Stimulated activated CD8-positive, alpha-beta memory T cell treated with anti-CD3 and anti-CD28 coated beads, Interleukin-15, amount 100 ng/mL, for 48 hours (primary cell): ENCODE results near the gene IL1R1.
A peak's percentile ranks its signal among the peaks of the same experiment; 100 is the strongest.
"Not testable (repeated sequence)": the region's sequence is repeated elsewhere in the genome, so short reads cannot be mapped to it uniquely, and the experiment has no call there.

Source experiments
- DNase-seq, 2 donors: peaks; one replicate each; pipeline ENCODE4 v3.0.0-alpha.2; 2020; ENCODE audit warnings: low read depth in 2 of 2

The IL1R1 gene

GRCh38 chr2:102111823-102112222 lies 30.7 kb upstream of the IL1R1 start:
- DNase-seq, result no peak

DNA sequence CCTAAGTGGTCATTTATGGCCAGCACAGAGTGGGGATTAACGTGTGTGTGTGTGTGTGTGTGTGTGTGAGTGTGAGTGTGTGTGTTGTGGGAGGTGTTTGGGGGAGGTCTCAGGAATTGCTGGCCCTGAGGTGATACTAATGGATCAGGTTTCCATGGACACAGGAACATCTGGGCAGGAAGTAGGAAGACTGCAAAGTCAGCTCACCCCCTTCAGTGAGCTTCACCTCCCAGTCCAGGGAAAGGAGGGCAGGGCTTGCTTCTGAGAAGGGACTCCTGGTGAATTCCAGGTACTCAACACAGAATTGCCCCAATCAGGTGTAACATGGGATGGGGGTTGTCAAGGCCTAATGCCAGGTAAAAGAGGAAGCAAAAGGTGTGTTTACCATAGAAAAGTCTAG lies 30.3 kb upstream of the IL1R1 start:
- DNase-seq, result no peak

GRCh38 chr2:102112692-102113665 lies 29.6 kb upstream of the IL1R1 start:
- no peak for DNase-seq

- DNase-seq, result no peak
Measured at GRCh38 chr2:102114290-102114721, 28.2 kb upstream of the IL1R1 start.

DNA sequence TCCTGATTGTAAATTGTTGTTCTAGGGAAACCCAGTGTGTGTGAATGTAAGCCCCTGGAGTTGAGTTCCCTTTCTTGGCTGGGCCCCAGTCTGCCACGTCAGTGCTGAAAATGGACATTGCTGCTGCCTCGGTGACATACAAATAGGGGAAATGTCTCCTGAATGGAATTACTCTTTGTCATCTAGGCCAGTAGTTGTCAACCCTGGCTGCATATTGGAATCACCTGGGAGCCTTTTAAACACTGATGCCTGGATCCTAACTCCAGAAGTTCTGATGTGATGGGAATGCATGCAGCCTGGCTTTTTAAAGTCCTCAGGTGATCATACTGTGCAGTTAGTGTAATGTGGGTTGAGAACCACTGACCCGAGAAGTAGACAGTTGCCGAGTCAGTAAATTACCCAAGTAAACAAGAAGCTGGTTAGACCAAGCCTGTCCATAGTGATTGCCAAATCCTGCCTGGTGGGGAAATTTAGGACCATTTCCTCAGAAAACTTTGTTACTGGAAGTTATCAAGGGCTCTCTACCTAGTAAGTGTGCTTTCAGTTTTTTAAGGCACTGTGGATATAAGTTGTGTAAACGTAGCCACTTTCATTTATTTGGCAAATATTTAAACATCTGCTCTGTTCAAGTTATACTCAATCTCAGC lies 27.6 kb upstream of the IL1R1 start:
- DNase-seq, result no peak

DNA sequence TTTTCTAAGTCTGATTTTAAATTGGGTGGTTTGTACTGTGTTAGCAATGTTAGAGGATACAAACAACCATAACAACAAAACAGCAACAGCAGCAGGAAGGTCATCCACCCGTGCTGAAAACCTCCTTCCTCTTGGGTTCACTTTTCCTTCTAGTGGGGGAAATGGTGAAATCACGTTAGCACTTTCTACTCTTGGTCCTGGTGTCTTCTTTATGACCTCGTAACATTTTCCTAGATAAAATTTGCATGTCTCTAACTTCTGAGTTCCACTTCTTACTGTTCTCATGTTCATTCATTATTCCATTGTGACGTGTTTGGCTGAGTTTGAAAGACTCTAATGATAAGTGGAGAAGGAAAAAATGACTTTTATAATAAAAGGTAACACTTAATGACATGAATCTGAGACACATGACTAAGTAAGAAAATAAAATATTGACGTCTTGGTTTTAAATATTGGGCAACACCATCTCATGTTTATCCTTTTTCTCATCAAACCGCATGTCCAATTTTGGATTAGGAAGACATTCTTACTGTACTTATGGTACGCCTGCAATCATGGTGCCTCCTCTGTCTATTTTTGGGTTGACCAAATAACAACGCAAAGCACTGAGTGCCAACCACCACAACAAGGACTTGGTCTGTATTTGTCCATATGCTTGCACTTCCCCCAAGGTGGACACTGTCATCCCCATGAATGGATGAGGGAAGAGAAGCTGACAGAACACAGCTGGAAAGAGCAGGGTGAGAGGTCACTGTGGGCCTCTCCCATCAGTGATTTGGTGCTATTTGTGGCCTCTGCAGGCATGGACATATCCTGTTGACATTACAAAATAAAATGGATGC lies 25.7 kb upstream of the IL1R1 start:
- DNase-seq, result no peak

GRCh38 chr2:102117472-102117858 lies 25.1 kb upstream of the IL1R1 start:
- no peak for DNase-seq

DNA sequence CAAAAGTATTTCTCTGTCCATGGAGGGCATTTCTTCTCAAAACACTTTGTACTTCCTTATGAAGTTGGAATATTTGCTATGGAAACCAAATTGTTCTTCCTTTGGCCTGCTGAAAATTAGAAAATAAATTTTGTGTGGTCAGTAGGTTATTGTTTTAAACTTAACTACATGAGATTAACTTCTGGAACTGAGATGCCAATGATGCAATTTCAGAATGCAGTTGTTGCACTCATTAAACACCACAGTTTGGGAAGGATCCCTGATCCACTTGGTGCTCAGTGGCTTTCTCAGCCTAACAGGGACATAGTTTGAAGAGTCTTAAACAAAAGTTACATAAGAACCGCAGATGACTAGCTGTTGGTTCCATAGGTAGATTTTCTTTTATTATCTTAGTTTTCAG lies 23.3 kb upstream of the IL1R1 start:
- no peak for DNase-seq

DNA sequence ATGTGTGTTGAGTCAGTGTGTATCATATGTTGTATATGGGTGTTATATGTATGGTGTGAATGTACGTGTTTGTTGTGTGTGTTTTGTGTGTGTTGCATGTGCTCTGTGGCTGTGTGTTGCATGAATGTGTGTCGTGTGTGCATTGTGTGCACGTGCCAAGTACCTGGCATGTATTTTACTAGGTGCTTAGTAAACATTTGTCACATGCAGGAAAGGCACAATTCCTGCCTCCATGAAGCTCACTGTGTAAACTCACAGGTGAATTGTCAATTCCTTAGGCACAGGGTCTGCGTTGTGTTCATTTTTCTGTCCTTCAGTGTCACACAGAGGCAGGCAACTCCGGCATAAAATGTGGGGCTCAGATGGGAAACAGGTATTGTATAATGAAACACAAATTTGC lies 22.3 kb upstream of the IL1R1 start:
- no peak for DNase-seq

DNA sequence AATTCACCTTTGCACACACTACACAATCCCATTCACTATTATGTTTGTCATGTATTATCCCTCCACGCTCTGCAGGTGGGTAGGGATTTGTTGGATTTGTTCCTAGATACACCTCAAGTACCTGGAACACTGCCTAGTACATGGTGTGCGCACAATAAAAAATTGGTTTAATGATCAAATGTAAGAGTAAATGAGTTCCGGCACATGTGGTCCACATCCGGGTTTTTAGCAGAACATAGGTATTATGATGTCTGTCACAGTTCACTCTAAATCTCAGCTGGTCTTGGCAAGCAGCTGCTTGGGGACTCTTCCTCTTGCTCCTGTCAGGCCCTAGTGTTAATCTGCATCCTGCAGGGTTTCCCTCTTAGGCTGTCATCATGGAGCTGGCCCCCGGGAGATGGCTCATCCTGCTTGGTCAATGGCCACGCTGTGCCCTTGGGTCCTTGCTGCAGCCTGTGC lies 21.8 kb upstream of the IL1R1 start:
- no peak for DNase-seq

DNA sequence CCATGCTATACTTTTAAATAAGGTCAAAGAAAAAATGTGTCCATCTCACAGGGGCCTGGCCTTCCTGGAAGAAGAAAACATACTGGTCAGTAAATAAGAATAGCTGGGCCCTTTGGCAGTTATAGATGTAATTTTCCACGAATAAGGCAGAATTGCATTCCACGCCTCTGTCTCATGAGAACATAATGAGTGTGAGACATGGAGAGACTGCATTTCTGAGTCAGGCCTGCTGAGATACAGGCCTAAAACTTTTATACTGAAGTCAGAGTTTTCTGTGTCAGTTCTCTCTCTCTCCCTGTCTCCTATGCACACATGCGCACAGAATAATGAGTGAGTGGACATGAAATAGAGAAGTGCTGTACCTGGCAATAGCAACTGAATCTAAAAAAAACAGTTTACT lies 20.4 kb upstream of the IL1R1 start:
- DNase-seq, result no peak

DNA sequence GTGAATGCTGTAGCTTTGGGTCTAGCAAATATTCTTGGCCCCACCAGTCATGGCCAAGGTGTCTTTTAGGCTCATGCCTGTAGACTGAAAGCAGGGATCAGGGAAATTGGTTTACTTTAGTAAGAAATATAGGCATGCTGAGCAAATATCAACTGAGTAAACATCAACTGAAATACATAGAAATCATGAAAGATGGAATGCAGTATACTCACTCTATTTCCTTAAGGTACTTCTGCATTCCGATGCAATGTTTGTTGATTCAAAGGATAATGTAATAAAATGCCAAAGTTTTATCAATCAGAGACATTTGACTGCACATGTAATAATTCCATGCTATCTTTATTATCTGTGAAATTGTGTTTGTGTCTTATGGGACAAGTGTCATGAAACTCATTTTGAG lies 19.6 kb upstream of the IL1R1 start:
- DNase-seq, result no peak

DNA sequence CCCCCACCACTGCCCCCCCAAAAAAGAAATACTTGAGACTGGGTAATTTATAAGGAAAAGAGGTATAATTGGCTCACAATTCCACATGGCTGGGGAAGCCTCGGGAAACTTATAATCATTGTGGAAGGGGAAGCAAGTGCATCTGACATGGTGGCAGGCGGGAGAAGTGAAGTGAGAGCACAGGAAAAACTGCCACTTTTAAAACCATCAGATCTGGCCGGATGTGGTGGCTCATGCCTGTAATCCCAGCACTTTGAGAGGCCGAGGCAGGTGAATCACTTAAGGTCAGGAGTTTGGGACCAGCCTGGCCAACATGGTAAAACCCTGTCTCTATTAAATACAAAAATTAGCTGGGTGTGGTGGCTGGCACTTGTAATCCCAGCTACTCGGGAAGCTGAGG lies 18.1 kb upstream of the IL1R1 start:
- DNase-seq, result not testable (repeated sequence)

DNA sequence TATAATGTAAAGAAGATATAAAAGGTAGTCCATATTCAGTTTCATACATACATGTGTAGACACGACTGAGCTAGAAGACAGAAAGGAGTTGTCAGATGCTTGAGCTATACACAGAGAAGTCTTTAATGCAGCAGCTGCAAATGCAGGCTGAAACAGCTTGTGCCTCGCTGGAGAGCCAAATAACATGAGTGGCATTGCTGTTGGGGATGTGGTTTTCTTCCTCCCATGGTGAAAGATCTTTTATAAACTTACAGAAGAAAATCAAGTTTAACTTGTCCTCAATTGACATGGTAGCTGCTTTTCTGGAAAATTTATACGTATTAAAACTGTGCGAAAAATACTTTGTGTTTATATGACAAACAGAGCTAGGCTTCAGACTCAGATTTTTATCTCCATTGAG lies 16.4 kb upstream of the IL1R1 start:
- no peak for DNase-seq

- no peak for DNase-seq
Measured at GRCh38 chr2:102126660-102127059, 15.9 kb upstream of the IL1R1 start.

GRCh38 chr2:102129082-102129481 lies 13.5 kb upstream of the IL1R1 start:
- no peak for DNase-seq

DNA sequence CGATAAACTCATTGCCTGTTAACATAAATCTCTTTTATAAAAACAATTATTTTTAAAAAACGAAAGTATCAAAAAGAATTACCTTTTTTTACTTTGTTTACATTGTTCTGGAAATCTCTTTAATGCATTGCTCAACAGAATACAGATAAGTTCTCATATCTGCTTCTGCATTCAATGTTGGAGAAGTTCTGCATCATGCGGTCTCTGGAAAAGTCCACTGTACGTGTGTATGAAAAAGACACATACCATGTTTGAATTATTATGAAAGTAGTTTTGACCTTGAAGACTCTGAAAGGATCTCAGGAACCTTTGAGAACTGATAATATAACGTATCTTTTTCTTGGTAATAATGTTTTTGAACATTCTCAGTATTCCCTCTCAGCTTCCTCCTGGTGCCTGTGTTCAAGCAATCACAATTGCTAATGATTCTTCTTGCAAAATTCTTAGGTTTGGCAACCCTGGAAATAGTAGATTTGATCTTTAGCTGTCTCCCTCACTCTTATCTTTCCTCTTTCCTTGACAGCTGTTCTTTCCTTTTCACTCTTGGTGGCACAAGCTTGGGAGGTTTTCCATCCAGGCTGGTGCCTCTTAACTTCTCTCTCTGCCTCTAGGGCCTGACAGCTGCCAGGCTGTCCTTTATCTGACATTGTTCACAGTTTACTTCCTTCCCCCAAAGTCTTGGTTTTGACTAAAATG lies 12.4 kb upstream of the IL1R1 start:
- no peak for DNase-seq

- no peak for DNase-seq
Measured at GRCh38 chr2:102130647-102130991, 11.9 kb upstream of the IL1R1 start.

DNA sequence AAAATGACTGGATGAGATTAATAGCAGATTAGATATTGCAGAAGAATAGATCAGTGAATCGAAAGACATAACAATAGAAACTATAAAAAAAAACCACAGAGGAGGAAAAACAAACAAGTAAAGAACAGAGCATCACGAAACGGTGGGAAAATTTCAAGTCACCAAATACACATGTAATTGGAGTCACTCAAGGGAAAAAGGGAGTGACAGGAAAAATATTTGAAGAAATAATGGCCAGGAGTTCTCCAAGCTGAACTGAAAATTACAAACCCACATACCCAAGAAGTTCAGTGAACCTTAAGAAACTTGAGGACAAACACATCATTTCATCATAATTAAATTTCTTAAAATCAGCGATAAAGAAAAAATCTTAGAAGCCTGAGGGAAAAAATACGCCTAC lies 11.0 kb upstream of the IL1R1 start:
- no peak for DNase-seq

GRCh38 chr2:102137138-102137537 lies 5.4 kb upstream of the IL1R1 start:
- peak in 1 of 2 donors; percentile 32 for DNase-seq

- no peak for DNase-seq
Measured at GRCh38 chr2:102138331-102138730, 4.2 kb upstream of the IL1R1 start.

DNA sequence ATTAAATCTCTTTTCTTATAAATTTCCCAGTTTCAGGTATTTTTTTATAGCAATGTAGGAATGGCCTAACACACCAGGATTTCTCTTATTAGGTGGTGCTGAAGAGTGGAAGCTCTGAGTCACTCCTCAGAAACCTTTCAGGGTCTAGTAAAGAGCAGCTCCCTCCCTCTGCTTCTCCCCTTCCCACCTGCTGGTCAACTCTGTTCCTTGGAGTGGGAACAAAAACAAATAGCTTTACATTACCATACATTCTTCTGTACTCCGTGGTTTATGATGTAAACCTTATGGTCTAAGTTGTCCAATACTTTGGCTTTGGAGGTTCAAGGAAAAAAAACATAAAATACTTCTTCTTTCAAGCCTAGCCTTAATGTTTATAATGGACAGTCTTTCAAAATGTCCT lies 2.7 kb upstream of the IL1R1 start:
- DNase-seq, result no peak
